K562 (cell line): ENCODE results near the gene CCDC60. TPM values are rescaled to one million over a fixed set of nuclear protein-coding genes. Genes with fewer than 3 reads are reported as not detected.

Source experiments
- ATAC-seq: fragments of 200-7000 bp; cut with Tn5 transposase; 3 replicates; pipeline ENCODE4 v1.9.1; 2020; ENCODE audit warnings: moderate library complexity
- BruUV-seq: library from RNA; stranded (reverse); fragments of 400-500 nt; replicated peaks from 2 replicates; lab custom pipeline; 2021; lab: Mats Ljungman, UMichigan
- CTCF ChIA-PET: fragments of 300-600 bp; formaldehyde crosslinking; extraction: SDS; loops from one replicate; lab custom pipeline; 2021; ENCODE audit warnings: low intra/inter-chr PET ratio; lab: Yijun Ruan, JAX
- POLR2A ChIA-PET: fragments of 300-600, 350-650 bp; sonication (Branson Sonifier 250); formaldehyde crosslinking; extraction: SDS; loops from one replicate; lab custom pipeline; 2021; ENCODE audit warnings: antibody characterized with exemption, inconsistent platforms; lab: Yijun Ruan, JAX
- DNase-seq, 4 experiments: peaks; one replicate each; pipeline versions ENCODE4 v3.0.0 to v3.0.0-alpha.2; 2011 to 2018; ENCODE audit warnings: low spot score in 3 of 4, mixed read lengths in 3 of 4; ENCODE audit errors: extremely low read depth in 1 of 4
- FAIRE-seq: peaks from 2 replicates; lab custom pipeline; 2011; peaks lifted over from hg19 to GRCh38; lab: Jason Lieb, UNC
- H2AFZ ChIP-seq: 2 replicates; pipeline ENCODE4 v1.6.0; 2011; ENCODE audit warnings: low read depth, low read length, control low read depth, inconsistent platforms
- H3K27ac ChIP-seq: fragments of 200-600 bp; 3 replicates; pipeline ENCODE4 v1.8.0; 2011; ENCODE audit warnings: low read depth, mild to moderate bottlenecking, control low read depth, inconsistent platforms, low read length, moderate library complexity, mixed read lengths; ENCODE audit errors: extremely low read depth
- H3K27me3 ChIP-seq, 2 experiments: fragments of 300-600 bp in 1 of 2; 2 replicates in 1 of 2; 3 replicates in 1 of 2; pipeline versions ENCODE4 v1.6.0 to v1.8.0; 2011; ENCODE audit warnings: inconsistent platforms in 2 of 2, low read length in 2 of 2, mild to moderate bottlenecking in 1 of 2, mixed read lengths in 1 of 2, moderate library complexity in 1 of 2; ENCODE audit not compliant: control insufficient read depth in 2 of 2, insufficient read depth in 2 of 2
- H3K36me3 ChIP-seq: fragments of 300-600 bp; 3 replicates; pipeline ENCODE4 v1.8.0; 2011; ENCODE audit warnings: mild to moderate bottlenecking, low read length, inconsistent platforms; ENCODE audit not compliant: control insufficient read depth, insufficient read depth
- H3K4me1 ChIP-seq, 2 experiments: fragments of 200-600 bp in 1 of 2; replicated peaks in 1 of 2; 2 replicates in 1 of 2; 3 replicates in 1 of 2; pipeline versions ENCODE4 v1.5.1 to v1.8.0; 2011; ENCODE audit warnings: inconsistent platforms in 2 of 2, low read length in 2 of 2, mild to moderate bottlenecking in 1 of 2, mixed read lengths in 1 of 2, moderate library complexity in 1 of 2; ENCODE audit not compliant: control insufficient read depth in 2 of 2, insufficient read depth in 2 of 2
- H3K4me2 ChIP-seq: 2 replicates; pipeline ENCODE4 v1.6.1; 2011; ENCODE audit warnings: low read length, control low read depth, inconsistent platforms, mixed read lengths; ENCODE audit not compliant: insufficient read depth
- H3K4me3 ChIP-seq: fragments of 200-600 bp; sonication (generic), shearing (Covaris generic); 2 replicates; pipeline ENCODE4 v1.5.1; 2016; ENCODE audit warnings: control low read depth, inconsistent platforms
- H3K79me2 ChIP-seq: fragments of 200-600 bp; 3 replicates; pipeline ENCODE4 v1.8.0; 2011; ENCODE audit warnings: low read length, inconsistent platforms; ENCODE audit not compliant: control insufficient read depth, insufficient read depth
- H3K9ac ChIP-seq, 2 experiments: 2 replicates each; pipeline versions ENCODE4 v1.6.0 to v1.6.1; 2011; ENCODE audit warnings: low read depth in 2 of 2, low read length in 2 of 2, control low read depth in 1 of 2, inconsistent platforms in 1 of 2, mild to moderate bottlenecking in 1 of 2, mixed read lengths in 1 of 2; ENCODE audit not compliant: insufficient read depth in 1 of 2
- H3K9me1 ChIP-seq: one replicate; pipeline ENCODE4 v1.6.0; 2011; ENCODE audit warnings: inconsistent platforms, mild to moderate bottlenecking, low read length, moderate library complexity; ENCODE audit not compliant: control insufficient read depth, insufficient read depth
- H3K9me3 ChIP-seq: replicated peaks from 2 replicates; pipeline ENCODE4 v1.5.1; 2011; ENCODE audit warnings: low read depth, low read length, inconsistent platforms; ENCODE audit not compliant: control insufficient read depth, insufficient read depth
- H4K20me1 ChIP-seq: replicated peaks from 2 replicates; pipeline ENCODE4 v1.6.1; 2011; ENCODE audit warnings: low read length, inconsistent platforms, mixed read lengths; ENCODE audit not compliant: control insufficient read depth, insufficient read depth
- MAFF ChIP-seq: IDR thresholded peaks from 2 replicates; pipeline ENCODE4 v1.6.1; 2012; ENCODE audit warnings: low read length, improper control_type of control experiment
- RBM25 ChIP-seq: fragments of 200-400 bp; formaldehyde crosslinking; IDR thresholded peaks from 2 replicates; pipeline ENCODE4 v1.6.1; 2018; ENCODE audit warnings: low read length, low read depth, moderate library complexity; ENCODE audit not compliant: severe bottlenecking
- STAT5B ChIP-seq: fragments of 250-450 bp; sonication (Bioruptor Pico); IDR thresholded peaks from 2 replicates; pipeline ENCODE4 v1.8.0; 2021; ENCODE audit warnings: mild to moderate bottlenecking, inconsistent platforms
- TAF9B ChIP-seq: fragments of 450-650 bp; IDR thresholded peaks from 2 replicates; pipeline ENCODE4 v1.6.1; 2018; ENCODE audit warnings: mild to moderate bottlenecking; ENCODE audit not compliant: partially characterized antibody
- TFAP4 ChIP-seq: sonication (generic); formaldehyde crosslinking; IDR thresholded peaks from 2 replicates; pipeline ENCODE4 v1.8.0; 2022; ENCODE audit warnings: missing genetic modification reagents, mild to moderate bottlenecking, moderate library complexity, borderline replicate concordance
- WHSC1 ChIP-seq: IDR thresholded peaks from one replicate; pipeline ENCODE4 v1.6.1; 2012; ENCODE audit warnings: low read length, control low read depth, inconsistent platforms
- ZBTB5 ChIP-seq: fragments of 450-650 bp; IDR thresholded peaks from 2 replicates; pipeline ENCODE4 v1.6.1; 2017; ENCODE audit warnings: antibody characterized with exemption
- ZFP30 ChIP-seq: fragments of 250-450 bp; sonication (Bioruptor Pico); IDR thresholded peaks from 2 replicates; pipeline ENCODE4 v1.8.0; 2022; ENCODE audit warnings: moderate library complexity, mild to moderate bottlenecking, inconsistent platforms, borderline replicate concordance
- ZMIZ1 ChIP-seq, 2 experiments: fragments of 150-350 bp in 1 of 2; IDR thresholded peaks; 2 replicates each; pipeline ENCODE4 v1.6.1; 2012 to 2016; ENCODE audit warnings: low read depth in 2 of 2, low read length in 2 of 2, mild to moderate bottlenecking in 1 of 2, moderate library complexity in 1 of 2
- ZNF23 ChIP-seq: fragments of 250-450 bp; sonication (Bioruptor Pico); IDR thresholded peaks from 2 replicates; pipeline ENCODE4 v1.4.0; 2020; ENCODE audit warnings: mild to moderate bottlenecking
- ZNF316 ChIP-seq: fragments of 450-650 bp; IDR thresholded peaks from 2 replicates; pipeline ENCODE4 v1.6.1; 2016
- ZNF408 ChIP-seq: fragments of 250-450 bp; sonication (Bioruptor Pico); IDR thresholded peaks from 2 replicates; pipeline ENCODE4 v1.4.0; 2020; ENCODE audit warnings: low read depth, mild to moderate bottlenecking, moderate library complexity
- ZNF699 ChIP-seq: fragments of 250-450 bp; sonication (Bioruptor Pico); IDR thresholded peaks from 2 replicates; pipeline ENCODE4 v1.8.0; 2021; ENCODE audit warnings: mild to moderate bottlenecking, moderate library complexity; ENCODE audit not compliant: insufficient replicate concordance
- ZNF79 ChIP-seq: fragments of 250-450 bp; sonication (Bioruptor Pico); IDR thresholded peaks from 2 replicates; pipeline ENCODE4 v1.4.0; 2020; ENCODE audit warnings: low read depth, mild to moderate bottlenecking, moderate library complexity
- ZSCAN29 ChIP-seq: fragments of 450-650 bp; IDR thresholded peaks from 2 replicates; pipeline ENCODE4 v1.6.1; 2017
- WGBS: fragments of 100-300 bp; shearing (Covaris generic); methylation state at CpG from one replicate; pipeline ENCODE4 v1.1.6; 2016; ENCODE audit warnings: low coverage, mixed read lengths; ENCODE audit not compliant: insufficient coverage; ENCODE audit errors: missing lambda C conversion rate; 5-methylcytosine and 5-hydroxymethylcytosine counted together
- in situ Hi-C: fragments of 300-500 bp; cut with MboI; formaldehyde crosslinking; loops from 4 replicates; pipeline ENCODE4 v1.15.0; 2018; ENCODE audit warnings: inconsistent platforms, mixed read lengths
- intact Hi-C: fragments of 100-400 bp; cut with micrococcal nuclease; formaldehyde crosslinking; loops from 2 replicates; pipeline ENCODE4 v1.14.2; 2022
- polyA plus RNA-seq, 8 experiments: library from polyadenylated mRNA; depleted of rRNA in 4 of 8; stranded (reverse) in 5 of 8; unstranded in 3 of 8; fragments of >200 nt; fragmentation: Nextera tagmentation in 2 of 8; fragmentation: Illumina TruSeq in 1 of 8; extraction: Ambion mirVana in 2 of 8; extraction: Trizol in 1 of 8; gene quantifications; 2 replicates each; pipeline versions ENCODE4 v1.2.1 to v1.2.3, GENCODE V29; 2011 to 2014; ENCODE audit warnings: inconsistent platforms in 1 of 8, missing spikeins in 1 of 8
- total RNA-seq, 7 experiments: library from RNA; depleted of rRNA in 6 of 7; stranded (reverse); fragments of >200 nt in 6 of 7; fragmentation: Illumina TruSeq in 2 of 7; extraction: Trizol in 2 of 7; gene quantifications; 2 replicates each; pipeline versions ENCODE4 v1.2.1 to v1.2.3, GENCODE V29; 2011 to 2021; ENCODE audit warnings: low replicate concordance in 1 of 7

The CCDC60 gene
- total and polyA plus RNA-seq, 9 of the 15 experiments (the other 6 are each of a cell fraction or from before 2014, with no cell fraction given): not detected

- TF ChIP-seq ZMIZ1 (IDR thresholded peaks at IDR 0.05; ENCODE audit: low read depth in 2 of 2, low read length in 2 of 2): no peak
- TF ChIP-seq ZBTB5: no peak
- TF ChIP-seq ZNF23 (CRISPR knock-in tag): no peak
- no peak for TF ChIP-seq MAFF
- no peak for TF ChIP-seq ZSCAN29
Measured at GRCh38 chr12:119409043-119409442, 74.5 kb downstream of the CCDC60 start (continued).

GRCh38 chr12:119410396-119410795 lies 75.9 kb downstream of the CCDC60 start:
- BruUV-seq: no TSS peak
- no peak overlapping the region for H2AFZ ChIP-seq
- WGBS: 0% methylated on average over 5 of the region's 5 CpGs
- H4K20me1 ChIP-seq: 0 out of 2 replicates have a peak, but pooled peaks cover 3% of the 10 kb centered on the region
- no peak overlapping the region for H3K4me2 ChIP-seq
- H3K9me1 ChIP-seq: no peaks in the 10 kb centered on the region
- ChIA-PET POLR2A (no interaction called here), CTCF (no interaction called here)
- no peaks in the 10 kb centered on the region for H3K79me2 ChIP-seq
- DNase-seq (no peak), FAIRE-seq (no peak), ATAC-seq (no peak)
- no peak overlapping the region for H3K9ac ChIP-seq
- H3K9me3 ChIP-seq: no peaks in the 10 kb centered on the region
- in situ Hi-C loops: no loop called here
- H3K4me3 ChIP-seq: no peak overlapping the region
- H3K27ac ChIP-seq: no peak overlapping the region
- H3K36me3 ChIP-seq: no peaks in the 10 kb centered on the region
- peaks cover 0 to 5% of the 10 kb centered on the region in 2 experiments; a peak in 2 of 5 replicates for H3K27me3 ChIP-seq
- no peaks in the 10 kb centered on the region for H3K4me1 ChIP-seq
- intact Hi-C loops: loop anchor here (5.0 kb wide), 2 partner anchors 388 to 1003 kb away; no protein-coding TSS in a partner anchor
- no peak for TF ChIP-seq STAT5B (CRISPR knock-in tag)
- TF ChIP-seq ZNF316: no peak
- TF ChIP-seq WHSC1: no peak
- TF ChIP-seq ZNF699 (CRISPR knock-in tag): no peak
- TF ChIP-seq TAF9B: no peak
- no peak for TF ChIP-seq ZFP30 (CRISPR knock-in tag)
- no peak for TF ChIP-seq RBM25
- no peak for TF ChIP-seq ZNF408 (CRISPR knock-in tag)
- no peak for TF ChIP-seq TFAP4 (CRISPR knock-in tag)
- no peak for TF ChIP-seq ZNF79 (CRISPR knock-in tag)
